NCI-H82 (cell line): ENCODE data around the gene KMT2B.
"Not testable (repeated sequence)": the region's sequence is repeated elsewhere in the genome, so short reads cannot be mapped to it uniquely, and the experiment has no call there.

Experiments used
- DNase-seq: peaks from one replicate; lab custom pipeline; 2025; lab: John Stamatoyannopoulos, UW

KMT2B gene

GRCh38 chr19:35710784-35711723, 6.7 kb upstream of the KMT2B start:
- DNase-seq = no peak

GRCh38 chr19:35712567-35713505, 5.0 kb upstream of the KMT2B start:
- no peak for DNase-seq

GRCh38 chr19:35713506-35713850, 4.3 kb upstream of the KMT2B start:
- DNase-seq = no peak

GRCh38 chr19:35713904-35714495, 3.8 kb upstream of the KMT2B start:
- DNase-seq = no peak

GRCh38 chr19:35714601-35715354, 3.0 kb upstream of the KMT2B start:
- no peak for DNase-seq

- DNase-seq = no peak
These were observed 2.4 kb upstream of the KMT2B start for GRCh38 chr19:35715355-35715809.

GRCh38 chr19:35715981-35716800, 1.6 kb upstream of the KMT2B start:
- DNase-seq = no peak

GRCh38 chr19:35716801-35717664, 770 bp upstream of the KMT2B start:
- peak; percentile 99 for DNase-seq

- DNase-seq = peak; percentile 29
These were observed 690 bp downstream of the KMT2B start for GRCh38 chr19:35718345-35719041.

GRCh38 chr19:35719402-35720162, 1.8 kb downstream of the KMT2B start:
- no peak for DNase-seq

GRCh38 chr19:35720163-35720524, 2.3 kb downstream of the KMT2B start:
- DNase-seq = no peak

- DNase-seq = no peak
These were observed 2.8 kb downstream of the KMT2B start for GRCh38 chr19:35720648-35721047.

- DNase-seq = no peak
These were observed 3.6 kb downstream of the KMT2B start for GRCh38 chr19:35721374-35721773.

- no peak for DNase-seq
These were observed 4.7 kb downstream of the KMT2B start for GRCh38 chr19:35722461-35722860.

- DNase-seq = no peak
These were observed 5.1 kb downstream of the KMT2B start for GRCh38 chr19:35722897-35723296.

- no peak for DNase-seq
These were observed 5.9 kb downstream of the KMT2B start for GRCh38 chr19:35723671-35724070.

GRCh38 chr19:35724132-35724531, 6.3 kb downstream of the KMT2B start:
- DNase-seq = not testable (repeated sequence)

GRCh38 chr19:35724560-35724959, 6.8 kb downstream of the KMT2B start:
- no peak for DNase-seq
